HEK293 (cell line): ENCODE results near the gene GNB1L.

Source experiments
- KLF10 ChIP-seq: fragments of 450-650 bp; IDR thresholded peaks from 2 replicates; pipeline ENCODE4 v1.5.1; 2018; ENCODE audit warnings: missing biosample characterization, mild to moderate bottlenecking, missing genetic modification characterization
- ZFP69B ChIP-seq: fragments of 450-650 bp; formaldehyde crosslinking; IDR thresholded peaks from 2 replicates; pipeline ENCODE4 v1.5.1; 2016; ENCODE audit warnings: missing biosample characterization, missing genetic modification characterization
- ZNF514 ChIP-seq: fragments of 450-650 bp; formaldehyde crosslinking; IDR thresholded peaks from 2 replicates; pipeline ENCODE4 v1.5.1; 2016; ENCODE audit warnings: missing biosample characterization, missing genetic modification characterization
- TF ChIP-seq, protein P1 (sequence below): fragments of 450-650 bp; formaldehyde crosslinking; IDR thresholded peaks from 2 replicates; pipeline ENCODE4 v1.5.1; 2016; ENCODE audit warnings: missing biosample characterization, missing genetic modification characterization

DNA sequence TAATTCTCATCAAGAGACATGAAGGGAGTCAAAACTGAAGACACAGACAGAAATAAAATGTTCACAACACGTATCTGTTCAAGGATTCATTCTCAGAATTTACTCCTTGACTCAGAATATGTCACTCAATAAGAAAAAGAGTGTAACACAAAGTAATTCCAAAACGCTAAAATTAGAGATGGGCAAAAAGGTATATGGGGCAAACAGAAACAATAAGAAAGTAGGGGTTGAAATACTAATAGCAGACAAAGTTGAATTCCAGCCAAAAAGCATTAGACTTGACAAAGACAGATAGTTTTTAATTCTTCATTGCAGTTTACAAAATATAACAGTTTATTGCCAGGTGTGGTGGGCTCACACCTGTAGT, 26.7 kb downstream of the GNB1L start:
- TF ChIP-seq ZNF514 (tag by site-specific recombination): no peak
- TF ChIP-seq KLF10 (tag by site-specific recombination): no peak
- TF ChIP-seq, protein P1, sequence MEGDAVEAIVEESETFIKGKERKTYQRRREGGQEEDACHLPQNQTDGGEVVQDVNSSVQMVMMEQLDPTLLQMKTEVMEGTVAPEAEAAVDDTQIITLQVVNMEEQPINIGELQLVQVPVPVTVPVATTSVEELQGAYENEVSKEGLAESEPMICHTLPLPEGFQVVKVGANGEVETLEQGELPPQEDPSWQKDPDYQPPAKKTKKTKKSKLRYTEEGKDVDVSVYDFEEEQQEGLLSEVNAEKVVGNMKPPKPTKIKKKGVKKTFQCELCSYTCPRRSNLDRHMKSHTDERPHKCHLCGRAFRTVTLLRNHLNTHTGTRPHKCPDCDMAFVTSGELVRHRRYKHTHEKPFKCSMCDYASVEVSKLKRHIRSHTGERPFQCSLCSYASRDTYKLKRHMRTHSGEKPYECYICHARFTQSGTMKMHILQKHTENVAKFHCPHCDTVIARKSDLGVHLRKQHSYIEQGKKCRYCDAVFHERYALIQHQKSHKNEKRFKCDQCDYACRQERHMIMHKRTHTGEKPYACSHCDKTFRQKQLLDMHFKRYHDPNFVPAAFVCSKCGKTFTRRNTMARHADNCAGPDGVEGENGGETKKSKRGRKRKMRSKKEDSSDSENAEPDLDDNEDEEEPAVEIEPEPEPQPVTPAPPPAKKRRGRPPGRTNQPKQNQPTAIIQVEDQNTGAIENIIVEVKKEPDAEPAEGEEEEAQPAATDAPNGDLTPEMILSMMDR (tag by site-specific recombination): no peak
- no peak for TF ChIP-seq ZFP69B (tag by site-specific recombination)
